ENCODE data around the gene EDAR.

DNA sequence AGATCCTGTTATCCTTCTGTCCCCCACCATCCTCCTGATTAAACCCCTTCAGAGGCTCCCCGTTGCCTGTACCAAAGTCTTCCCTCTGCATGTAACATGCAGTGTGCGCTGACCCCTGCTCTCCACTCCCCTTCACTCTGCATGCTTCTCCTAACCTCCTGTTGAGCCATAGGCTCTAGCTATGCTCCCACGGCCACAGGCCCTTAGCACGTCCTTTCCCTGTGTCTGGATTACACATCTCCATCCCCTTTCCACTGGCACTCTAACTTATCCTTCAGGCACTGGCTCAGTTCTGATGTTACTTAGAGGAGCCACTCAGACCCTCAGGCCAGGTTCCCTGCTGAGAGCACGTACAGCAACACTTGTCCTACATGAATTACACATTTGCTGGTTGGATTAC, 29.4 kb upstream of the EDAR start:
- TF ChIP-seq, protein P1, sequence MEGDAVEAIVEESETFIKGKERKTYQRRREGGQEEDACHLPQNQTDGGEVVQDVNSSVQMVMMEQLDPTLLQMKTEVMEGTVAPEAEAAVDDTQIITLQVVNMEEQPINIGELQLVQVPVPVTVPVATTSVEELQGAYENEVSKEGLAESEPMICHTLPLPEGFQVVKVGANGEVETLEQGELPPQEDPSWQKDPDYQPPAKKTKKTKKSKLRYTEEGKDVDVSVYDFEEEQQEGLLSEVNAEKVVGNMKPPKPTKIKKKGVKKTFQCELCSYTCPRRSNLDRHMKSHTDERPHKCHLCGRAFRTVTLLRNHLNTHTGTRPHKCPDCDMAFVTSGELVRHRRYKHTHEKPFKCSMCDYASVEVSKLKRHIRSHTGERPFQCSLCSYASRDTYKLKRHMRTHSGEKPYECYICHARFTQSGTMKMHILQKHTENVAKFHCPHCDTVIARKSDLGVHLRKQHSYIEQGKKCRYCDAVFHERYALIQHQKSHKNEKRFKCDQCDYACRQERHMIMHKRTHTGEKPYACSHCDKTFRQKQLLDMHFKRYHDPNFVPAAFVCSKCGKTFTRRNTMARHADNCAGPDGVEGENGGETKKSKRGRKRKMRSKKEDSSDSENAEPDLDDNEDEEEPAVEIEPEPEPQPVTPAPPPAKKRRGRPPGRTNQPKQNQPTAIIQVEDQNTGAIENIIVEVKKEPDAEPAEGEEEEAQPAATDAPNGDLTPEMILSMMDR (IDR thresholded peaks at IDR 0.05): no peak
- no peak for TF ChIP-seq POLR2A (IDR thresholded peaks at IDR 0.05)
